IPS DF 4.7 (cell line): ENCODE measurements around the gene UQCC3.
"Not testable (repeated sequence)": the region's sequence is repeated elsewhere in the genome, so short reads cannot be mapped to it uniquely, and the experiment has no call there.

Experiments
- DNase-seq: peaks from one replicate; pipeline ENCODE4 v3.0.0-alpha.2; 2013; ENCODE audit warnings: low spot score; ENCODE audit errors: extremely low read depth

The UQCC3 gene

GRCh38 chr11:62671608-62672389 lies at the start of gene UQCC3, which contains the start of gene LBHD1:
TSS of gene UQCC3 (plus strand) at chr11:62671673. CDS start at chr11:62671746, 73 bp downstream.
TSS of gene LBHD1 (minus strand) at chr11:62672267. CDS start at chr11:62670031, 2,236 bp downstream.
- DNase-seq: no peak

- DNase-seq: no peak
Measured at GRCh38 chr11:62622476-62623089, 48.9 kb upstream of the UQCC3 start.

GRCh38 chr11:62627713-62628112 lies 43.8 kb upstream of the UQCC3 start:
- no peak for DNase-seq

- DNase-seq: no peak
Measured at GRCh38 chr11:62632492-62632891, 39.0 kb upstream of the UQCC3 start.

- no peak for DNase-seq
Measured at GRCh38 chr11:62644220-62644619, 27.3 kb upstream of the UQCC3 start.

- DNase-seq: no peak
Measured at GRCh38 chr11:62645671-62645945, 25.9 kb upstream of the UQCC3 start.

GRCh38 chr11:62645946-62646824 lies 25.3 kb upstream of the UQCC3 start, which contains the start of gene GANAB:
TSS of gene GANAB (minus strand) at chr11:62646613. CDS start at chr11:62646599, 14 bp downstream.
- DNase-seq: no peak

GRCh38 chr11:62646825-62647608 lies 24.5 kb upstream of the UQCC3 start:
- no peak for DNase-seq

GRCh38 chr11:62647609-62648005 lies 23.9 kb upstream of the UQCC3 start:
- no peak for DNase-seq

GRCh38 chr11:62648185-62648966 lies 23.1 kb upstream of the UQCC3 start:
- no peak for DNase-seq

GRCh38 chr11:62648967-62649364 lies 22.5 kb upstream of the UQCC3 start:
- DNase-seq: no peak

- no peak for DNase-seq
Measured at GRCh38 chr11:62649486-62649885, 22.0 kb upstream of the UQCC3 start.

GRCh38 chr11:62650283-62650682 lies 21.2 kb upstream of the UQCC3 start:
- not testable (repeated sequence) for DNase-seq

- no peak for DNase-seq
Measured at GRCh38 chr11:62652161-62653006, 19.1 kb upstream of the UQCC3 start.

GRCh38 chr11:62654297-62654696 lies 17.2 kb upstream of the UQCC3 start:
- DNase-seq: no peak

GRCh38 chr11:62656796-62657429 lies 14.6 kb upstream of the UQCC3 start:
- no peak for DNase-seq

- no peak for DNase-seq
Measured at GRCh38 chr11:62664405-62665074, 6.9 kb upstream of the UQCC3 start.

- DNase-seq: no peak
Measured at GRCh38 chr11:62665075-62665598, 6.3 kb upstream of the UQCC3 start, which contains the start of the genes C11orf98 and CSKMT. TSS of gene C11orf98 (minus strand) at chr11:62665210. CDS start at chr11:62665169, 41 bp downstream. TSS of gene CSKMT (plus strand) at chr11:62665312. CDS start at chr11:62665880, 568 bp downstream.
